OCI-M2 (cell line): ENCODE results near the gene FABP1.

Experiments used
- DNase-seq: peaks from one replicate; lab custom pipeline; 2025; ENCODE audit not compliant: unreplicated experiment; lab: John Stamatoyannopoulos, UW

Gene FABP1

GRCh38 chr2:88116669-88117432 lies 11.0 kb downstream of the FABP1 start:
- no peak for DNase-seq

- no peak for DNase-seq
These were observed 11.9 kb downstream of the FABP1 start for GRCh38 chr2:88115825-88116518.

GRCh38 chr2:88114889-88115288 lies 13.0 kb downstream of the FABP1 start:
- no peak for DNase-seq

- DNase-seq: no peak
These were observed 14.8 kb downstream of the FABP1 start for GRCh38 chr2:88113069-88113468.

GRCh38 chr2:88110830-88111229 lies 17.0 kb downstream of the FABP1 start:
- DNase-seq: no peak

- no peak for DNase-seq
These were observed 19.1 kb downstream of the FABP1 start for GRCh38 chr2:88108796-88109195.

GRCh38 chr2:88100489-88100858 lies 27.4 kb downstream of the FABP1 start:
- DNase-seq: no peak

- DNase-seq: no peak
These were observed 27.9 kb downstream of the FABP1 start for GRCh38 chr2:88099798-88100488.

- no peak for DNase-seq
These were observed 29.3 kb downstream of the FABP1 start for GRCh38 chr2:88098558-88098900.

GRCh38 chr2:88097891-88098557 lies 29.8 kb downstream of the FABP1 start:
- DNase-seq: no peak

- DNase-seq: no peak
These were observed 30.7 kb downstream of the FABP1 start for GRCh38 chr2:88097192-88097591.

GRCh38 chr2:88096708-88097107 lies 31.2 kb downstream of the FABP1 start:
- no peak for DNase-seq

- DNase-seq: no peak
These were observed 32.8 kb downstream of the FABP1 start for GRCh38 chr2:88095022-88095421.

GRCh38 chr2:88092773-88093172 lies 35.1 kb downstream of the FABP1 start:
- no peak for DNase-seq

GRCh38 chr2:88091943-88092342 lies 35.9 kb downstream of the FABP1 start:
- no peak for DNase-seq

GRCh38 chr2:88090446-88091283 lies 37.2 kb downstream of the FABP1 start:
- DNase-seq: no peak

GRCh38 chr2:88088999-88089398 lies 38.9 kb downstream of the FABP1 start:
- DNase-seq: no peak

- DNase-seq: no peak
These were observed 40.1 kb downstream of the FABP1 start for GRCh38 chr2:88087763-88088162.

- DNase-seq: no peak
These were observed 40.8 kb downstream of the FABP1 start for GRCh38 chr2:88087073-88087472.

GRCh38 chr2:88086401-88086800 lies 41.5 kb downstream of the FABP1 start:
- DNase-seq: no peak

GRCh38 chr2:88085602-88086001 lies 42.3 kb downstream of the FABP1 start:
- no peak for DNase-seq
